GM21447 (cell line): ENCODE results near the gene PLA2G12A.
"Not testable (repeated sequence)": the region's sequence is repeated elsewhere in the genome, so short reads cannot be mapped to it uniquely, and the experiment has no call there.

Experiments used
- ATAC-seq: cut with Tn5 transposase; IDR thresholded peaks from one replicate; pipeline ENCODE4 v1.9.1; 2021; ENCODE audit not compliant: unreplicated experiment

Gene PLA2G12A

DNA sequence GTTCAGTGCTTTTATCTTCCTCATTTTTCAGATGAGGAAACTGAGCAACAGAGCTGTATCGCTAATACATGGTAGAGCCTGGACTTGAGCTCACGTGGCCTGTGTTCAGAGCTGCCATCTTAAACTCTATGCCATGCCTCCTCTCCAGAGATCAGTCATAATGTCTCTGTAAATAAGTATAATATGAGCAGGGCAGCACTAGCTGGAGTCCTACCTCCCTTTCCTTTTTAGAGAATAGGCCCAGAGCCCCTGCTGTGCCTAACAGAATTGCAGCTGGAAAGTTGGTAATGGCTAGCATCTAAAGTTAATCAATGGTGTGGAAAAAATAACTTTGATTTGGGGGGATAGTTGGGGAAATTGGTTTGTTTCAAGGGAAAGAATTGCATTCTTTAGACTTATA is 47.0 kb downstream of the PLA2G12A start:
- ATAC-seq: no peak

GRCh38 chr4:109678925-109679324 is 50.9 kb downstream of the PLA2G12A start:
- not testable (repeated sequence) for ATAC-seq

- ATAC-seq: not testable (repeated sequence)
These were observed 51.4 kb downstream of the PLA2G12A start for GRCh38 chr4:109678472-109678871.

GRCh38 chr4:109676886-109677285 is 53.0 kb downstream of the PLA2G12A start:
- ATAC-seq: no peak

DNA sequence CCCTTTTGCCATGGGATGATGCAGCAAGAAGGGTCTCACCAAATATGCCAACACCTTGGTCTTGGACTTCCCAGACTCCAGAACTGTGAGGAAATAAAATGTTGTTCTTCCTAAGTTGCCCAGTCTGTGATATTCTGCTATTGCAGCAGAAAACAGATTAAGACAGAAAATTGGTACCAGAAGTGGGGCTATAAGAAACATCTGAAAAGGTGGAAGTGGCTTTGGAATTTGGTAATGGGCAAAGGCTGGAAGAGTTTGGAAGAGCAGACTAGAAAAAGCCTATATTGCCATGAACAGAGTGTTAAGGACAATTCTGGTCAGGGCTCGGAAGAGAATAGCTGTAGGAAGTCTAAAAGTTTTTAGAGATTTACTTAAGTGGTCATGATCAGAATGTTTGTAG is 54.0 kb downstream of the PLA2G12A start:
- no peak for ATAC-seq

DNA sequence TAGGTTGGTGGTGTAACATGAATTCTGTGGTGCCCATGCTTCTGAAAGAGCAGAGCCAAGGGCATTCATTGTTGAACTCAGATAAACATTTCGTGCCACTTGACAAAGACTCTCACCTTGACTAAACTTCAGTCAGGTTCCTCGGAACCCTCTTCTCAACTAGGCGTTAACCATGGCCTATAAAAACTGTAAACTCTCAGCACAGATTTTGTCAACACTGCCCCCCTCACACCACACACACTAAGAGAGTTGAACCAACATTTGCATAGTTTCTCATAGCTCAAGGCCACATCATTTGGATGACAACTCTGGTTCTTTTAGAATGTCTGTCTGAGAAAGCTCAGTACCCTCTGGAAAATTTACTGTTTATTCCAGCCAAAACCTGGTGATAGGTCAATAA is 54.7 kb downstream of the PLA2G12A start:
- peak; percentile 60 for ATAC-seq

GRCh38 chr4:109673303-109673702 is 56.6 kb downstream of the PLA2G12A start:
- no peak for ATAC-seq

- ATAC-seq: no peak
These were observed 57.5 kb downstream of the PLA2G12A start for GRCh38 chr4:109672169-109672930.

DNA sequence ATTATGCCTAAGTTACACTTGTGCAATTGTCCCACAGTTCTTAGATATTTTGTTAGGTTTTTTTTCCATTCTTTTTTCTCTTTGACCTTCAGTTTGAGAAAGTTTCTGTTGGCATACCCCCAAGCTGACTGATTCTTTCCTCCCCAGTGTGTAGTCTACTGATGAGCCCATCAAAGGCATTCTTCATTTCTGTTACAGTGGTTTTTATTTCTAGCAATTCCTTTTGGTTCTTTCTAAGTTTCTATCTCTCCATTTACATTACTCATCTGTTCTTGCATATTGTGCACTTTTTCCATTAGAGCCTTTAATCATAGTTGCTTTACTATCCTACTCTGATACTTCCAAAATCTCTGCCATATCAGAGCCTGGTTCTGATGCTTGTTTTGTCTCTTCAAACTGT is 58.5 kb downstream of the PLA2G12A start:
- ATAC-seq: no peak

- no peak for ATAC-seq
These were observed 63.9 kb downstream of the PLA2G12A start for GRCh38 chr4:109665783-109666485.

- no peak for ATAC-seq
These were observed 67.1 kb downstream of the PLA2G12A start for GRCh38 chr4:109662771-109663170.

GRCh38 chr4:109662116-109662515 is 67.8 kb downstream of the PLA2G12A start:
- no peak for ATAC-seq
